Stimulated activated CD4-positive, alpha-beta T cell treated with anti-CD3 and anti-CD28 coated beads, Interleukin-12 subunit alpha, Interleukin-12 subunit beta, amount 100 ng/mL, for 4 hours (primary cell): ENCODE measurements around the gene FNBP1.

ENCODE experiments used
- DNase-seq: peaks from one replicate; pipeline ENCODE4 v3.0.0-alpha.2; 2020

The FNBP1 gene

DNA sequence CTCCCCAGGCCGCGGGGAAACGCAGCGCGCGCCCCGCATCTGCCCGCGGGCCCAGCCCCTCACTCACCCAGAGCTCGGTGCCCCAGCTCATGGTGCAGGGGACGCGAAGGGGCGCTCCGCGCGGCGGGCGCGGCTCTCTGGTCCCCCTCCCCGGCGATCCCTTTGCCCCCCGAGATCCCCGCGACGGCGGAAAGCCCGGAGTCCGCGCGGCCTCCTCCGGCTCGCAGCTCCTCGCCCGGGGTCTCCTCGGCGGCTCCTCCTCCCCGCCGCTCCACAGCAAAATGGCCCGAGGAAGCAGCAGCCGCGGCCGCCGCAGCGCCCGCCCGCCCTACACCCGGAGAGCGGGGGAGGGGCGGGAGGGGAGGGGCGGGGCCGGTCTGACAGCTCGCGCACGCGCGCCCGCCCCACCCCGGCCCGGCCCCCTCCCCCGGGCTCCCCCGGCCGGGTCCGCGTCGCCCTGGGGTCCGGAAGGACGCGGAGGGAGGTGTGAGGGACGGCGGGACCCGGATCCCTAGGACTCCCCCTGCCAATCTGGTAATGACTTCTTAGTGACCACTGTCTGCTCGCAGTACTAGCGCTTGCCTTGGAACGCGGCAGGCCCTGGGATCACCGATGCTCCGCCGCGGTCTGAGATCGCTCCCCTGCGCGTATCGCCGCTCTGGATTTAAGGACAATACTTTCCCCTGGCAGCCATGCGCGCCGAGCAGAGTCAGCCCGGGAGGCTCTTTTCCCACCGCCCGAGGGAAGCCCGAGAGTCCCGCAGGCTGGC lies at the start of gene FNBP1:
FNBP1 (minus strand) TSS at position 305 of the 769 bp plus-strand sequence; CDS start at position 91, 214 bp downstream.
- peak; percentile 79 for DNase-seq

DNA sequence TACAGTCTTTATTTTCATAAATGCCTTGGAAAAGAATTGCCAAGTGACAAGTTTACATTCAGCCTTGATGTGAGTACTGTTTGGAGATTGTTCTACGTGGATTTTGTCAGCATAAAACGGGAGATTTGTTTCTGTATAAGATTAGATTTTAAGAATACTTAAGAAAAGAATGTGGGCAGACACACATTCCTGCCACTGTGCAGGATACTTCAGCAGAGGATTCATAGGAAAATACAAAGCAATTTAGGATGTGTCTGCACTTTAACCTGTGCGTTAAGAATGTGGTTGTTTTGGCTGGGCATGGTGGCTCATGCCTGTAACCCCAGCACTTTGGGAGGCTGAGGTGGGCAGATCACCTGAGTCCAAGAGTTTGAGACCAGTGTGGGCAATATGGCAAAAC lies 47.9 kb upstream of the FNBP1 start:
- DNase-seq = no peak

DNA sequence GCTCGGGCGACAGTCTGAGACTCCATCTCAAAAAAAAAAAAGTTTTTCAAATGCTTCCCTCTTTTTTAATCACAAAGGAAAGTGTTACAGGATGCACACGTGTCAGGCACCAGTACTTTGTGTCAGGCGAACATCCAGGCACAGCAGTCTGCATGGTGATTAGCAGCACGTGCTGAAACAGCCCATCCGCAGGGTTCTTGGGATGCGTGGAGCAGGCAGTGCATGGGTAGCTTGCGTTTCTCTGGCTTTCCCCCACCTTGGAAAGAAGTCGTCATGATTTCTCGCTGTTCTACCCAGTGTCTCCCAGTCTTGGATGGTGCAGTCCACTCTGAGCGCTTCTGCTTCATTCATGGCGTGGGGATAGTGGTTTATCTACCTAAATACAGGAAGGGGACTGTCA lies 46.2 kb upstream of the FNBP1 start:
- DNase-seq = no peak

DNA sequence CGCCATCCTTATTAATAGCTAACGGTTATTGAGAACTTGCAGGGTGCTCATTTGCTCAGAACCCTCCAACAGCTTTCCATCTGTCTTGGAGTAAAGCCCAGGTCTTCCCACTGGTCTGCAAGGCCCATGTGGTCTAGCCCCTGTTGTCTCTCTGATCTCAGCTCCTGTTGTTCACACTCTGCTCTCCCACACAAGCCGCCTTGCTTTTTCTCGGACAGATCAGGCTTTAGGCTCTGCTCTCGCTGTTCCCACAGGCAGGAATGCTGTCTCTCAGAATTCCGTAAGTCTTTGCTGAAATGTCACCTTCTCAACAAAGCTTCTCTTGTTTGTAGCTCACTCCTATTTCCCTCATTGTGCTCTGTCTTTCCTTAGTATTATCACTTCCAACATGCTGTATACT lies 45.1 kb upstream of the FNBP1 start:
- DNase-seq = no peak

GRCh38 chr9:130084337-130084736 lies 41.3 kb upstream of the FNBP1 start:
- no peak for DNase-seq

DNA sequence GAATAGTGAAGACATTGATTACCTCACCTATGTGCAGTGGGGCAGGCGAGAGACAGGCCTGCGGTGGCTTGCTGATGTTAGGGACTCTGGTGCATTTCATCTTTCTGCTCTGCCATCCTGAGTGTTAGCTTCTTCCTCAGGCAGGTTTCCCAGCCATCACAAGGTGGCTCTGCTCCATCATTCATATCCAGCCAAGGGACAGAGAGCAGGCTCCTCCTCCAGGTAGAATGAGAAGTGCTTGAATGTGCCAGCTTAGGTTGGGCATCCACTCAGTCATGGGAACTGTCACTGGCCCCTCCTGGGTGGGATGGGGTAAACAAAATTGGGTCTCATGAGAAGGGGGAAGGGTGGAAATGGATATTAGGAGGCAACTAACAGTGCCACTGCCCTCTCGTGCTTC lies 35.6 kb upstream of the FNBP1 start:
- DNase-seq = no peak

- no peak for DNase-seq
Observed at GRCh38 chr9:130073373-130073772, 30.4 kb upstream of the FNBP1 start.

DNA sequence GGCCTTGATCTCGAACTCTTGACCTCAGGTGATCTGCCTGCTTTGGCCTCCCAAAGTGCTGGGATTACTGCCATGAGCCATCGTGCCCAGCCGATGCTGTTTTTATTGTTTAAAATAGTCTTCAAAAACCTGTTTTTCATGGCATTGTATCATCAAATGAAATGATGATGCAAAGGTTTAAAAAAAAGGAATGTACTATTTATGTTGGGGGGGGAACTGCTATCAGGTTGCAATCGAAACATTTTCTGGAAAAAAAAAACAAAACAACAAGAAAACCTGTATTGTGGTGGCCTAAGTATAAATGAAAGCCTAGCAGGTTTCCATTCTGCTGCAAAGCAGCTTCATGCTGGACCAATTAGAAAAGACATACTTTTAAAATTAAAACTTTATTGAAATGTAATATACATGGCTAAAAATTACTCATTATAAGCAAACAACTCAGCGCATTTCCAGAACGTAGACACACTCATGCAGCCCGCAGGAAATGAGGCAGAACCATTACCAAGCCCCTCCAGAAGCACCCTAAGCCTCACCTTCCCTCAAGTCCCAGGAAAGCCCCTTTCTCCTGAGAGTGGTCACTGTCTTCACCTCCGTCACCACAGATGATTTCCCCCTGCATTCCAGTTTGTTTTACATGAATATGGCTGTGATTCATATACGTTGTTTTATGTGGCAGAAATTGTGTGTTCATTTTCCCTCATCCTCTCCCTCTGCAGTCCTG lies 29.7 kb upstream of the FNBP1 start:
- no peak for DNase-seq

- no peak for DNase-seq
Observed at GRCh38 chr9:130069048-130069447, 26.1 kb upstream of the FNBP1 start.

- no peak for DNase-seq
Observed at GRCh38 chr9:130064621-130065020, 21.6 kb upstream of the FNBP1 start.

GRCh38 chr9:130062750-130063149 lies 19.8 kb upstream of the FNBP1 start:
- DNase-seq = no peak

DNA sequence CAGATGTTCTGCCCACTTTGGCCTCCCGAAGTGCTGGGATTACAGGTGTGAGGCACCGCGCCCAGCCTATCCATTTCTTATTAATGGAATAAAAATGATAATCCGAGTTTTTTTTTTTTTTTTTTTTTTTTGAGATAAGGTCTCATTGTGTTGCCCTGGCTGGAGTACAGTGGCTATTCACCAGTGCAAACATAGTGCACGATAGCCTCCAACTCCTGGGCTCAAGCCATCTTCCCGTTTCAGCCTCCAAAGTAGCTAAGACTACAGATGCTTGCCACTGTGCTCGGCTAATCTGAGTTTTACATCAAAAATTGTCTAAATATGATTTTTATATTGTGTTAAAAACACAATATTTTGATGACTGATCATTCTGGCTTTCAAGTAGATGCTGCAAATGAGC lies 17.3 kb upstream of the FNBP1 start:
- no peak for DNase-seq

- no peak for DNase-seq
Observed at GRCh38 chr9:130058887-130059286, 15.9 kb upstream of the FNBP1 start.

DNA sequence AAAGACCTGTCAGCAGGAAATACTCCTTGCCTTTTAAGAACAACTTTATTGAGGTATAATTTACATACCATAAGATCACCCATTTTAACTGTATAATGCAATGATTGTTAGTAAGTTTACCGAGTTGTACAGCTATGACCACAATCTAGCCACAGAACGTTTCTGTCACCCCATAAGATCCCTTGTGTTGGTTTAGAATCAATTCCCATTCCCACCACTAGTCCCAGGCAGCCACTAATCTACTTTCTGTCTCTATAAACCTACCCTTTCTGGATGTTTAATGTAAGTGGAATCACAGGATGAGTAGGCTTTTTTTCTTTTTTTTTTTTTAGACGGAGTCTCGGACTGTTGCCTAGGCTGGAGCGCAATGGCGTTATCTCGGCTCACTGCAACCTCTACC lies 15.2 kb upstream of the FNBP1 start:
- no peak for DNase-seq

DNA sequence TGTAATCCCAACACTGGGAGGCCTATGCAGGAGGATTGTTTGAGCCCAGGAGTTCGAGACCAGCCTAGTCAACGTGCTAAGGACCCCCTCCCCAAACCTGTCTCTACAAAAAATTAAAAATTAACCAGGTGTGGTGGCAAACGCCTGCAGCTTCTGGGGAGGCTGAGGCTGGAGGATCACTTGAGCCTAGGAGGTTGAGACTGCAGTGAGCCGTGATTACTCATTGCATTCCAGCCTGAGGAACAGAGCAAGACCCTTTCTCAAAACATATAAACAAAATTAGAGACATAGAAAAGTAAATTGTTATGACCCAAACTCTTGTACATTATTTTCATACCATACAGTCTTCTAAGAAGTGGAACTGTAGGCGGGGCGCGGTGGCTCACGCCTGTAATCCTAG lies 11.8 kb upstream of the FNBP1 start:
- DNase-seq = no peak

DNA sequence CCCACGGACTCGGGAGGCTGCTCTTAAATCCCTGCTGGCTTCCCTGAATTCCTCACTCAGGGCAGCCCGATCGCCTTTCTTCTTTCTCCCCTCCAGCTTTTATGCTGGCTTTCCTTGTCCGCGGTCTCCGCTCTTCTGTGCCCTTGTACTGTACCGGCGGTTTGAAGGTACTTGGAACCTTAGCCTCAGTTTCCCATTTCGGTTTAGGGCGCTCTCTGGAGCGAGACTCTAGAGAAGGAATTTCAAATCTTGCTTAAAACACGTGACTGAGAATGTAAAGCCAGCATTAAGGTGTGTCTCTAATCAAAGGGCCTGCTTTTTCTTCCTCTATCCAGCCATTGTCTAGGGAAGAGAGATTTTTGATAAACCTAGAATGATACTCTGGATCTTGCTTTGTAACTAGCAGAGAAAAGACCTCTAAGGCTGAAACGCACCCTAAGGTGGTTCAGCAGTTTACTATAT lies 11.4 kb upstream of the FNBP1 start:
- no peak for DNase-seq

GRCh38 chr9:130053504-130054324 lies 10.7 kb upstream of the FNBP1 start, which contains the start of gene GPR107:
Gene GPR107, plus strand, starts transcription at chr9:130053906. Its CDS starts 27 bp downstream, at chr9:130053933.
- DNase-seq = peak; percentile 76

- DNase-seq = no peak
Observed at GRCh38 chr9:130053109-130053503, 10.1 kb upstream of the FNBP1 start.

- no peak for DNase-seq
Observed at GRCh38 chr9:130051855-130052254, 8.9 kb upstream of the FNBP1 start.

GRCh38 chr9:130050462-130050861 lies 7.5 kb upstream of the FNBP1 start:
- no peak for DNase-seq

- DNase-seq = no peak
Observed at GRCh38 chr9:130049431-130050210, 6.6 kb upstream of the FNBP1 start.

DNA sequence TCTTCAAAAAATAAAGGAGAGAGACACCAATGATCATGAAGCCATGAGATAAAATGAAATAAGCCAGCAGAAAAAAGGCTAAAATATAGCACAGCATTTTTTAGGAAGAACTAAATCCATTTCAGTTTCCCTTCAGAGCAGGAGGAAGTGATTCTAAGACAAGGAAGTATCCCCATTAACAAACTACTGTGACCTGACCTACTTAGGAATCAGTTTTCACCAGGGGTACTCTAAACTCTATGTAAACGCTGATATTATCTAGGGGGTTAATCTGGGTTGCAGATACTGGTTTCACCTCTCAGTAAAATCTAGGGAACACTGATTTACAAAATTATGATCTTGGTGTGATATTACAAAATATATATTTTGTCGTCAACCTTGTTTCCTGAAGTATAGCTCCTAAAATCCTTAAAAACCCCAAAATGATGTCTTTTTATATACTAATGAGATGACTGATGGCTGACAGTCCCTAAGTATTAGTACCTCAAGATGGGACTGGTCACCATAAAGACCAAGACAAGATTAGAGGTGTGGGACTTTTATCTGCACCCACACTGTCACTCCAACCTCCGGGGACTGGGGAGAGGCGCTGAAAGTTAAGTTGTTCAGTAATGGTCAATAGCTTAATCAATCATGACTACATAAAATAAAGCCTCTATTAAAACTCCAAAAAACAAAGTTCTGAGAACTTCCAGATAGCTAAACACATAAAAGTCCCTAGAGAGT lies 2.9 kb upstream of the FNBP1 start:
- DNase-seq = no peak
